Liver (tissue), 9 donors: ENCODE results near the gene PPAN. TPM values are rescaled to one million over a fixed set of nuclear protein-coding genes. Genes with fewer than 3 reads are reported as not detected.
A peak's percentile ranks its signal among the peaks of the same experiment; 100 is the strongest.

ENCODE experiments used
- DNase-seq: peaks from one replicate; pipeline ENCODE4 v3.0.0-alpha.2; 2017; ENCODE audit warnings: low spot score
- H3K27ac ChIP-seq, 2 donors: one replicate each; pipeline ENCODE4 v1.7.0; 2013; ENCODE audit warnings: inconsistent platforms in 2 of 2, low read length in 2 of 2, control low read depth in 1 of 2, low read depth in 1 of 2, mild to moderate bottlenecking in 1 of 2
- H3K27me3 ChIP-seq, 4 donors: one replicate each; pipeline versions ENCODE4 v1.6.1 to v1.7.0; 2013; ENCODE audit warnings: low read length in 3 of 4, inconsistent platforms in 1 of 4, mild to moderate bottlenecking in 1 of 4, moderate library complexity in 1 of 4; ENCODE audit not compliant: control insufficient read depth in 4 of 4, insufficient read depth in 4 of 4
- H3K36me3 ChIP-seq, 4 donors: one replicate each; pipeline versions ENCODE4 v1.6.1 to v1.7.0; 2013; ENCODE audit warnings: low read length in 3 of 4, mild to moderate bottlenecking in 3 of 4, low read depth in 1 of 4, moderate library complexity in 1 of 4; ENCODE audit not compliant: control insufficient read depth in 4 of 4, insufficient read depth in 3 of 4
- H3K4me1 ChIP-seq, 4 donors: one replicate each; pipeline versions ENCODE4 v1.6.1 to v1.7.0; 2013; ENCODE audit warnings: low read length in 3 of 4, mild to moderate bottlenecking in 3 of 4, moderate library complexity in 1 of 4; ENCODE audit not compliant: control insufficient read depth in 4 of 4, insufficient read depth in 4 of 4
- H3K4me3 ChIP-seq, 3 donors: one replicate each; pipeline versions ENCODE4 v1.6.1 to v1.7.0; 2013; ENCODE audit warnings: low read length in 3 of 3, control low read depth in 1 of 3, low read depth in 1 of 3, mild to moderate bottlenecking in 1 of 3
- H3K9ac ChIP-seq, 2 donors: one replicate each; pipeline ENCODE4 v1.7.0; 2013; ENCODE audit warnings: low read length in 2 of 2, mild to moderate bottlenecking in 2 of 2, moderate library complexity in 2 of 2, control low read depth in 1 of 2, low read depth in 1 of 2
- H3K9me3 ChIP-seq, 4 donors: one replicate each; pipeline versions ENCODE4 v1.6.1 to v1.7.0; 2013; ENCODE audit warnings: low read length in 3 of 4; ENCODE audit not compliant: control insufficient read depth in 4 of 4
- EGR1 ChIP-seq, 2 donors: IDR thresholded peaks; 2 replicates each; pipeline ENCODE4 v1.6.1; 2016 to 2018; ENCODE audit warnings: antibody characterized with exemption in 2 of 2, low read depth in 2 of 2
- FOXA1 ChIP-seq: IDR thresholded peaks from 2 replicates; pipeline ENCODE4 v1.6.1; 2016; ENCODE audit warnings: antibody characterized with exemption
- FOXA2 ChIP-seq: IDR thresholded peaks from 2 replicates; pipeline ENCODE4 v1.6.1; 2016; ENCODE audit warnings: antibody characterized with exemption
- GABPA ChIP-seq, 2 donors: IDR thresholded peaks in 1 of 2; conservative IDR thresholded peaks in 1 of 2; 2 replicates each; pipeline ENCODE4 v1.6.1; 2016; ENCODE audit warnings: antibody characterized with exemption in 2 of 2, mild to moderate bottlenecking in 1 of 2, moderate library complexity in 1 of 2
- HNF4A ChIP-seq, 2 donors: conservative IDR thresholded peaks; 2 replicates each; pipeline ENCODE4 v1.6.1; 2016; ENCODE audit warnings: antibody characterized with exemption in 2 of 2, mild to moderate bottlenecking in 2 of 2
- HNF4G ChIP-seq: IDR thresholded peaks from 2 replicates; pipeline ENCODE4 v1.6.1; 2016; ENCODE audit warnings: antibody characterized with exemption
- JUND ChIP-seq, 2 donors: IDR thresholded peaks; 2 replicates each; pipeline ENCODE4 v1.6.1; 2016; ENCODE audit warnings: antibody characterized with exemption in 2 of 2
- NR2F2 ChIP-seq: IDR thresholded peaks from 2 replicates; pipeline ENCODE4 v1.6.1; 2016; ENCODE audit warnings: antibody characterized with exemption
- RAD21 ChIP-seq, 2 donors: IDR thresholded peaks; 2 replicates each; pipeline ENCODE4 v1.6.1; 2016; ENCODE audit warnings: antibody characterized with exemption in 2 of 2, mild to moderate bottlenecking in 2 of 2
- RXRA ChIP-seq, 2 donors: IDR thresholded peaks; 2 replicates each; pipeline ENCODE4 v1.6.1; 2017 to 2018; ENCODE audit warnings: antibody characterized with exemption in 2 of 2, mild to moderate bottlenecking in 1 of 2
- SP1 ChIP-seq: IDR thresholded peaks from 2 replicates; pipeline ENCODE4 v1.6.1; 2018; ENCODE audit warnings: antibody characterized with exemption, mild to moderate bottlenecking
- TAF1 ChIP-seq: conservative IDR thresholded peaks from 2 replicates; pipeline ENCODE4 v1.6.1; 2016; ENCODE audit warnings: antibody characterized with exemption, mild to moderate bottlenecking
- YY1 ChIP-seq: IDR thresholded peaks from 2 replicates; pipeline ENCODE4 v1.6.1; 2016; ENCODE audit warnings: antibody characterized with exemption, mild to moderate bottlenecking
- WGBS: extraction: QIAGEN DNeasy Blood & Tissue Kit; methylation state at CpG from one replicate; pipeline ENCODE4 v1.1.7; 2013; 5-methylcytosine and 5-hydroxymethylcytosine counted together
- polyA plus RNA-seq, 2 donors: library from polyadenylated mRNA; stranded (reverse) in 1 of 2; unstranded in 1 of 2; fragments of 200-250 nt in 1 of 2; fragments of >200 nt in 1 of 2; fragmentation: Nextera tagmentation in 1 of 2; extraction: Ambion mirVana in 1 of 2; gene quantifications; one replicate each; pipeline versions ENCODE4 v1.2.1 to v1.2.3, GENCODE V29; 2013 to 2015
- total RNA-seq, 2 donors: library from RNA; depleted of rRNA; stranded (reverse); fragments of >200 nt; gene quantifications; one replicate each; pipeline ENCODE4 v1.2.3, GENCODE V29; 2014
- TF ChIP-seq, protein P1 (sequence below): IDR thresholded peaks from 2 replicates; pipeline ENCODE4 v1.6.1; 2016; ENCODE audit warnings: antibody characterized with exemption
- TF ChIP-seq, protein P2 (sequence below): IDR thresholded peaks from 2 replicates; pipeline ENCODE4 v1.6.1; 2016; ENCODE audit warnings: antibody characterized with exemption
- TF ChIP-seq, protein P3 (sequence below): fragments of 150-350 bp; IDR thresholded peaks from 2 replicates; pipeline ENCODE4 v1.5.1; 2017; ENCODE audit warnings: improper control_type of control experiment, low read depth, low read length; ENCODE audit not compliant: missing input control
- TF ChIP-seq, protein P4 (sequence below): IDR thresholded peaks from 2 replicates; pipeline ENCODE4 v1.6.1; 2016; ENCODE audit warnings: antibody characterized with exemption
- TF ChIP-seq, protein P5 (sequence below): IDR thresholded peaks from 2 replicates; pipeline ENCODE4 v1.6.1; 2016; ENCODE audit warnings: antibody characterized with exemption, mild to moderate bottlenecking
- donor health status: healthy.
- donor health status: healthy.
- donor health status: healthy.
- donor health status: healthy.
- donor health status: healthy.

PPAN gene
- total and polyA plus RNA-seq, 4 donors: 10.1 to 20.7 (median 14.2) TPM

DNA sequence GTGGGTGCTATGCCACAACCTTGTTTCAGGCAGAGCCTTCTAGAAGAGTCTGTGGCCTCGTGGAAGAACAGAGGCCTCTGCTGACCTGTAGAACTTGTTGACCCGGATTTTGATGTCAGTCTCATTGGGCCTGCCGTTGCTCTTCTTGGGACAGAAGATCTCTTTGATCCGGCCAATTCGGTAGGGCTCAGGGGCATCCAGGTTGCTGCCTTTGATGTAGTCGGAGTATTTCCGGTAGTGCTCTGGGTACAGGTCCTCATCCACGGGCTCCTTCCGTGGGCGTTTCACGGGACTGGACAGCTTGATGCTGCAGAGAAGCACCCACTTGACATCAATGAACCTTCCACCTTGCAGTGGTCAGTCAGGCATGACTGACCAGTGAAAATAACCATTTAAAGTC lies 37.5 kb downstream of the PPAN start:
- Histone ChIP-seq H3K4me1 (no peaks in the 10 kb centered on the region), H3K9ac (no peak overlapping the region), H3K36me3 (peaks cover 7 to 77% (median 42%) of the 10 kb centered on the region in 4 donors), H3K27ac (peak overlapping the region in 1 of 2 donors; percentile 19), H3K9me3 (no peaks in the 10 kb centered on the region), H3K27me3 (no peaks in the 10 kb centered on the region), H3K4me3 (no peak overlapping the region)
- no peak for DNase-seq
- WGBS: 92% methylated on average over 11 of the region's 11 CpGs
- TF ChIP-seq EGR1 (IDR thresholded peaks at IDR 0.05; ENCODE audit: low read depth in 2 of 2): no peak
- TF ChIP-seq, protein P1, sequence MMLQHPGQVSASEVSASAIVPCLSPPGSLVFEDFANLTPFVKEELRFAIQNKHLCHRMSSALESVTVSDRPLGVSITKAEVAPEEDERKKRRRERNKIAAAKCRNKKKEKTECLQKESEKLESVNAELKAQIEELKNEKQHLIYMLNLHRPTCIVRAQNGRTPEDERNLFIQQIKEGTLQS: no peak
- TF ChIP-seq, protein P2, sequence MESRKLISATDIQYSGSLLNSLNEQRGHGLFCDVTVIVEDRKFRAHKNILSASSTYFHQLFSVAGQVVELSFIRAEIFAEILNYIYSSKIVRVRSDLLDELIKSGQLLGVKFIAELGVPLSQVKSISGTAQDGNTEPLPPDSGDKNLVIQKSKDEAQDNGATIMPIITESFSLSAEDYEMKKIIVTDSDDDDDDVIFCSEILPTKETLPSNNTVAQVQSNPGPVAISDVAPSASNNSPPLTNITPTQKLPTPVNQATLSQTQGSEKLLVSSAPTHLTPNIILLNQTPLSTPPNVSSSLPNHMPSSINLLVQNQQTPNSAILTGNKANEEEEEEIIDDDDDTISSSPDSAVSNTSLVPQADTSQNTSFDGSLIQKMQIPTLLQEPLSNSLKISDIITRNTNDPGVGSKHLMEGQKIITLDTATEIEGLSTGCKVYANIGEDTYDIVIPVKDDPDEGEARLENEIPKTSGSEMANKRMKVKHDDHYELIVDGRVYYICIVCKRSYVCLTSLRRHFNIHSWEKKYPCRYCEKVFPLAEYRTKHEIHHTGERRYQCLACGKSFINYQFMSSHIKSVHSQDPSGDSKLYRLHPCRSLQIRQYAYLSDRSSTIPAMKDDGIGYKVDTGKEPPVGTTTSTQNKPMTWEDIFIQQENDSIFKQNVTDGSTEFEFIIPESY: no peak
- TF ChIP-seq FOXA1: no peak

DNA sequence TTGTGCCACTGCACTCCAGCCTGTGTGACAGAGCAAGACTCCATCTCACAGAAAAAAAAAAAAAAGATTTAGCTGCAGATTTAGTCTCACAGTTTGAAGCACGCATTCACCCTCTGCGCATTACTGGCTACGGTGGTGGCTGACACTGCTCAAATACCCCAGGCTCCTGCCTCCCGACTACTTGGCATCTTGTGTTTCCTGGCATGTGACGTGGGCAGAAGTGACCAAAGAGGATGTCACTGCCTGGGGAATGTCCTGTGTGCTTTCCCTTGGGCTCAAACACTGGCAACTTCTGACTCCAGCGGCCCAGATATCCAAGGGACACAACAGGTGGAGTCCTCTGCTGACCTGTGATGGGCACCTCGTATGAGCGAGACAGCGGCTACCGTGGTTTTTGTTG lies 38.2 kb downstream of the PPAN start:
- Histone ChIP-seq H3K9ac (no peak overlapping the region), H3K9me3 (no peaks in the 10 kb centered on the region), H3K27ac (no peak overlapping the region), H3K4me3 (no peak overlapping the region), H3K4me1 (no peaks in the 10 kb centered on the region), H3K36me3 (peaks cover 6 to 75% (median 42%) of the 10 kb centered on the region in 4 donors), H3K27me3 (no peaks in the 10 kb centered on the region)
- TF ChIP-seq JUND (IDR thresholded peaks at IDR 0.05) (no peak), FOXA2 (no peak), HNF4G (no peak), YY1 (no peak), GABPA (IDR thresholded peaks at IDR 0.05 in 1 of 2, conservative IDR thresholded peaks at IDR 0.05 in 1 of 2) (no peak), RXRA (IDR thresholded peaks at IDR 0.05) (no peak), RAD21 (IDR thresholded peaks at IDR 0.05) (no peak), NR2F2 (no peak), HNF4A (conservative IDR thresholded peaks at IDR 0.05) (no peak), FOXA1 (no peak), SP1 (no peak), EGR1 (IDR thresholded peaks at IDR 0.05; ENCODE audit: low read depth in 2 of 2) (no peak), TAF1 (no peak)
- TF ChIP-seq, protein P2: no peak
- TF ChIP-seq, protein P3, sequence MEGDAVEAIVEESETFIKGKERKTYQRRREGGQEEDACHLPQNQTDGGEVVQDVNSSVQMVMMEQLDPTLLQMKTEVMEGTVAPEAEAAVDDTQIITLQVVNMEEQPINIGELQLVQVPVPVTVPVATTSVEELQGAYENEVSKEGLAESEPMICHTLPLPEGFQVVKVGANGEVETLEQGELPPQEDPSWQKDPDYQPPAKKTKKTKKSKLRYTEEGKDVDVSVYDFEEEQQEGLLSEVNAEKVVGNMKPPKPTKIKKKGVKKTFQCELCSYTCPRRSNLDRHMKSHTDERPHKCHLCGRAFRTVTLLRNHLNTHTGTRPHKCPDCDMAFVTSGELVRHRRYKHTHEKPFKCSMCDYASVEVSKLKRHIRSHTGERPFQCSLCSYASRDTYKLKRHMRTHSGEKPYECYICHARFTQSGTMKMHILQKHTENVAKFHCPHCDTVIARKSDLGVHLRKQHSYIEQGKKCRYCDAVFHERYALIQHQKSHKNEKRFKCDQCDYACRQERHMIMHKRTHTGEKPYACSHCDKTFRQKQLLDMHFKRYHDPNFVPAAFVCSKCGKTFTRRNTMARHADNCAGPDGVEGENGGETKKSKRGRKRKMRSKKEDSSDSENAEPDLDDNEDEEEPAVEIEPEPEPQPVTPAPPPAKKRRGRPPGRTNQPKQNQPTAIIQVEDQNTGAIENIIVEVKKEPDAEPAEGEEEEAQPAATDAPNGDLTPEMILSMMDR: no peak
- TF ChIP-seq, protein P4, sequence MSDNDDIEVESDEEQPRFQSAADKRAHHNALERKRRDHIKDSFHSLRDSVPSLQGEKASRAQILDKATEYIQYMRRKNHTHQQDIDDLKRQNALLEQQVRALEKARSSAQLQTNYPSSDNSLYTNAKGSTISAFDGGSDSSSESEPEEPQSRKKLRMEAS: no peak
- TF ChIP-seq, protein P1: no peak
- TF ChIP-seq, protein P5, sequence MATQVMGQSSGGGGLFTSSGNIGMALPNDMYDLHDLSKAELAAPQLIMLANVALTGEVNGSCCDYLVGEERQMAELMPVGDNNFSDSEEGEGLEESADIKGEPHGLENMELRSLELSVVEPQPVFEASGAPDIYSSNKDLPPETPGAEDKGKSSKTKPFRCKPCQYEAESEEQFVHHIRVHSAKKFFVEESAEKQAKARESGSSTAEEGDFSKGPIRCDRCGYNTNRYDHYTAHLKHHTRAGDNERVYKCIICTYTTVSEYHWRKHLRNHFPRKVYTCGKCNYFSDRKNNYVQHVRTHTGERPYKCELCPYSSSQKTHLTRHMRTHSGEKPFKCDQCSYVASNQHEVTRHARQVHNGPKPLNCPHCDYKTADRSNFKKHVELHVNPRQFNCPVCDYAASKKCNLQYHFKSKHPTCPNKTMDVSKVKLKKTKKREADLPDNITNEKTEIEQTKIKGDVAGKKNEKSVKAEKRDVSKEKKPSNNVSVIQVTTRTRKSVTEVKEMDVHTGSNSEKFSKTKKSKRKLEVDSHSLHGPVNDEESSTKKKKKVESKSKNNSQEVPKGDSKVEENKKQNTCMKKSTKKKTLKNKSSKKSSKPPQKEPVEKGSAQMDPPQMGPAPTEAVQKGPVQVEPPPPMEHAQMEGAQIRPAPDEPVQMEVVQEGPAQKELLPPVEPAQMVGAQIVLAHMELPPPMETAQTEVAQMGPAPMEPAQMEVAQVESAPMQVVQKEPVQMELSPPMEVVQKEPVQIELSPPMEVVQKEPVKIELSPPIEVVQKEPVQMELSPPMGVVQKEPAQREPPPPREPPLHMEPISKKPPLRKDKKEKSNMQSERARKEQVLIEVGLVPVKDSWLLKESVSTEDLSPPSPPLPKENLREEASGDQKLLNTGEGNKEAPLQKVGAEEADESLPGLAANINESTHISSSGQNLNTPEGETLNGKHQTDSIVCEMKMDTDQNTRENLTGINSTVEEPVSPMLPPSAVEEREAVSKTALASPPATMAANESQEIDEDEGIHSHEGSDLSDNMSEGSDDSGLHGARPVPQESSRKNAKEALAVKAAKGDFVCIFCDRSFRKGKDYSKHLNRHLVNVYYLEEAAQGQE: no peak
- WGBS: 86% methylated on average over 10 of the region's 10 CpGs
- DNase-seq: no peak
